Esophagus squamous epithelium (tissue), 5 donors: ENCODE results near the gene RSU1. TPM values are rescaled to one million over a fixed set of nuclear protein-coding genes. Genes with fewer than 3 reads are reported as not detected.

Experiments
- DNase-seq: peaks from one replicate; lab custom pipeline; 2025; lab: John Stamatoyannopoulos, UW
- H3K27ac ChIP-seq, 4 donors: fragments of 200-600 bp; sonication (generic); one replicate each; pipeline ENCODE4 v1.5.1; 2016 to 2019; ENCODE audit warnings: mild to moderate bottlenecking in 1 of 4
- H3K27me3 ChIP-seq, 4 donors: fragments of 200-600 bp; sonication (generic); 1 replicate in 3 of 4; 2 replicates in 1 of 4; pipeline versions ENCODE4 v1.5.1 to v1.6.0; 2017 to 2021; ENCODE audit warnings: antibody characterized with exemption in 1 of 4
- H3K36me3 ChIP-seq, 3 donors: fragments of 200-600 bp; sonication (generic); one replicate each; pipeline ENCODE4 v1.5.1; 2016 to 2019
- H3K4me1 ChIP-seq, 3 donors: fragments of 200-600 bp; sonication (generic); one replicate each; pipeline ENCODE4 v1.5.1; 2017 to 2019
- H3K4me3 ChIP-seq, 4 donors: fragments of 200-600 bp; sonication (generic); 1 replicate in 3 of 4; 2 replicates in 1 of 4; pipeline ENCODE4 v1.5.1; 2016 to 2019; ENCODE audit warnings: mild to moderate bottlenecking in 2 of 4, moderate library complexity in 1 of 4
- H3K9me3 ChIP-seq, 3 donors: fragments of 200-600 bp; sonication (generic); one replicate each; pipeline ENCODE4 v1.5.1; 2016 to 2019
- CTCF ChIP-seq, 6 experiments: fragments of 450-650 bp in 4 of 6; fragments of 200-600 bp in 2 of 6; sonication (generic) in 2 of 6; IDR thresholded peaks; one replicate each; pipeline ENCODE4 v1.5.1; 2016 to 2019; ENCODE audit warnings: antibody characterized with exemption in 6 of 6, mild to moderate bottlenecking in 4 of 6, moderate library complexity in 4 of 6
- POLR2A ChIP-seq, 4 donors: fragments of 450-650 bp; IDR thresholded peaks; one replicate each; pipeline ENCODE4 v1.6.1; 2017; ENCODE audit warnings: antibody characterized with exemption in 4 of 4, mild to moderate bottlenecking in 4 of 4, moderate library complexity in 3 of 4
- WGBS, 2 donors: methylation state at CpG; one replicate each; pipeline ENCODE4 v1.1.5; 2018; 5-methylcytosine and 5-hydroxymethylcytosine counted together
- intact Hi-C: fragments of 100-400 bp; cut with DNase I; formaldehyde crosslinking; loops from one replicate; pipeline ENCODE4 v1.15.0; 2022
- total RNA-seq, 4 donors: library from RNA; depleted of rRNA; stranded (reverse); fragments of >200 nt; gene quantifications; one replicate each; pipeline ENCODE4 v1.1.0, GENCODE V29; 2016
- donor health status: DM: yes; HTN: yes; CAD: no.

Gene RSU1
- total RNA-seq, 4 donors from 2014 or later: 43.5 to 61.5 (median 51.3) TPM

GRCh38 chr10:16811765-16812164, 5.5 kb downstream of the RSU1 start:
- no peak overlapping the region for H3K27ac ChIP-seq
- 86 to 88% methylated on average over 6 of the region's 6 CpGs for WGBS, 2 donors
- H3K9me3 ChIP-seq: no peaks in the 10 kb centered on the region
- no peak overlapping the region for H3K4me3 ChIP-seq
- peaks cover 10 to 35% (median 19%) of the 10 kb centered on the region in 3 donors for H3K4me1 ChIP-seq
- TF ChIP-seq CTCF (IDR thresholded peaks at IDR 0.05): no peak
- no peak for TF ChIP-seq POLR2A (IDR thresholded peaks at IDR 0.05)
- peaks cover 0 to 4% (median 0%) of the 10 kb centered on the region in 3 donors for H3K36me3 ChIP-seq
- H3K27me3 ChIP-seq: no peaks in the 10 kb centered on the region
- no peak for DNase-seq
- intact Hi-C loops: no loop called here

- Histone ChIP-seq H3K4me3 (no peak overlapping the region), H3K27ac (no peak overlapping the region), H3K36me3 (peaks cover 0 to 4% (median 0%) of the 10 kb centered on the region in 3 donors), H3K27me3 (no peaks in the 10 kb centered on the region), H3K4me1 (peaks cover 7 to 30% (median 15%) of the 10 kb centered on the region in 3 donors), H3K9me3 (no peaks in the 10 kb centered on the region)
- intact Hi-C loops: no loop called here
- TF ChIP-seq POLR2A (IDR thresholded peaks at IDR 0.05): no peak
- no peak for TF ChIP-seq CTCF (IDR thresholded peaks at IDR 0.05)
- no peak for DNase-seq
- 79 to 80% methylated on average over 3 of the region's 3 CpGs for WGBS, 2 donors
These were observed 5.9 kb downstream of the RSU1 start for GRCh38 chr10:16811292-16811691.

- DNase-seq: no peak
- Histone ChIP-seq H3K4me3 (no peak overlapping the region), H3K27me3 (no peaks in the 10 kb centered on the region), H3K4me1 (peaks cover 0 to 9% (median 4%) of the 10 kb centered on the region in 3 donors), H3K27ac (no peak overlapping the region), H3K9me3 (no peaks in the 10 kb centered on the region), H3K36me3 (peaks cover 0 to 4% (median 0%) of the 10 kb centered on the region in 3 donors)
- TF ChIP-seq POLR2A (IDR thresholded peaks at IDR 0.05) (no peak), CTCF (IDR thresholded peaks at IDR 0.05) (peak in 4 of 6 experiments; percentile 8 to 39 (median 29))
- WGBS, 2 donors: 72 to 93% methylated on average over 4 to 6 of the region's 6 CpGs
- intact Hi-C loops: no loop called here
These were observed 8.0 kb downstream of the RSU1 start for GRCh38 chr10:16809074-16809718.

- H3K27me3 ChIP-seq: no peaks in the 10 kb centered on the region
- no peak overlapping the region for H3K27ac ChIP-seq
- peaks cover 0 to 4% (median 0%) of the 10 kb centered on the region in 3 donors for H3K36me3 ChIP-seq
- TF ChIP-seq POLR2A (IDR thresholded peaks at IDR 0.05) (no peak), CTCF (IDR thresholded peaks at IDR 0.05) (no peak)
- intact Hi-C loops: no loop called here
- H3K9me3 ChIP-seq: no peaks in the 10 kb centered on the region
- no peak overlapping the region for H3K4me3 ChIP-seq
- H3K4me1 ChIP-seq: peaks cover 0 to 5% (median 4%) of the 10 kb centered on the region in 3 donors
- DNase-seq: no peak
- 81 to 90% methylated on average over 4 of the region's 4 CpGs for WGBS, 2 donors
These were observed 13.1 kb downstream of the RSU1 start for GRCh38 chr10:16804123-16804522.

- TF ChIP-seq POLR2A (IDR thresholded peaks at IDR 0.05): no peak
- Histone ChIP-seq H3K27ac (no peak overlapping the region), H3K27me3 (no peaks in the 10 kb centered on the region), H3K4me1 (peaks cover 0 to 5% (median 4%) of the 10 kb centered on the region in 3 donors), H3K9me3 (no peaks in the 10 kb centered on the region), H3K4me3 (no peak overlapping the region), H3K36me3 (peaks cover 0 to 4% (median 0%) of the 10 kb centered on the region in 3 donors)
- intact Hi-C loops: no loop called here
- 66 to 69% methylated on average over 2 of the region's 2 CpGs for WGBS, 2 donors
- DNase-seq: no peak
These were observed 13.8 kb downstream of the RSU1 start for GRCh38 chr10:16803464-16803863.
